ENCODE measurements around the gene GUCY1A1. TPM values are rescaled to one million over a fixed set of nuclear protein-coding genes. Genes with fewer than 3 reads are reported as not detected.

Gene GUCY1A1
- total RNA-seq, 3 donors from 2014 or later (not counting 1 experiment from before 2014, with no cell fraction given) = 4.1 to 7.4 (median 5.2) TPM

DNA sequence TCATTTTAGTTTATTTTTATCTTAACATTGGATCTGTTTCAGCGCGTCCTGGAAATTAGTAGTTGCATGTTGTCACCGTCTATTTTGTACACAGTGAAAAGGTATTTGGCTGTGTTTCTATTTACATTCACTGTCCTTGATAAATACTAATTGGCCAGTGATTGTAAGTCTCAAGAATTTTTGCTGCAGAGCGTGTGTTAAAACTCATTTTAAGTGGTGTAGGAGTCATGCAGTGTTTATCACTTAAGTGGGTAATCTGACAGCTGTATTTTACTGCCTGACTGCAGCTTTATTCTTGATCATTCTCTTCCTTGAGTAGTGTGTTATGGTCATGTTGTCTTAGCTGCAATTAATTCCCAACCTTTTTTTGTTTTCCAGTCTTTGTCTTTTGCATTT lies 9.8 kb downstream of the GUCY1A1 start:
- H3K4me3 Mint-ChIP-seq = peak overlapping the region; percentile 82
- peak overlapping the region; percentile 12 for H3K27ac ChIP-seq (ENCODE audit: low read length)
- peak overlapping the region; percentile 68 to 87 for H3K27ac Mint-ChIP-seq
- intact Hi-C loops (cut with micrococcal nuclease) = no loop called here
- no peaks in the 10 kb centered on the region for H3K36me3 Mint-ChIP-seq
- WGBS (ENCODE audit: insufficient coverage) = 27% methylated on average over 2 of the region's 4 CpGs
- DNase-seq = no peak
- TF ChIP-seq, protein P1, sequence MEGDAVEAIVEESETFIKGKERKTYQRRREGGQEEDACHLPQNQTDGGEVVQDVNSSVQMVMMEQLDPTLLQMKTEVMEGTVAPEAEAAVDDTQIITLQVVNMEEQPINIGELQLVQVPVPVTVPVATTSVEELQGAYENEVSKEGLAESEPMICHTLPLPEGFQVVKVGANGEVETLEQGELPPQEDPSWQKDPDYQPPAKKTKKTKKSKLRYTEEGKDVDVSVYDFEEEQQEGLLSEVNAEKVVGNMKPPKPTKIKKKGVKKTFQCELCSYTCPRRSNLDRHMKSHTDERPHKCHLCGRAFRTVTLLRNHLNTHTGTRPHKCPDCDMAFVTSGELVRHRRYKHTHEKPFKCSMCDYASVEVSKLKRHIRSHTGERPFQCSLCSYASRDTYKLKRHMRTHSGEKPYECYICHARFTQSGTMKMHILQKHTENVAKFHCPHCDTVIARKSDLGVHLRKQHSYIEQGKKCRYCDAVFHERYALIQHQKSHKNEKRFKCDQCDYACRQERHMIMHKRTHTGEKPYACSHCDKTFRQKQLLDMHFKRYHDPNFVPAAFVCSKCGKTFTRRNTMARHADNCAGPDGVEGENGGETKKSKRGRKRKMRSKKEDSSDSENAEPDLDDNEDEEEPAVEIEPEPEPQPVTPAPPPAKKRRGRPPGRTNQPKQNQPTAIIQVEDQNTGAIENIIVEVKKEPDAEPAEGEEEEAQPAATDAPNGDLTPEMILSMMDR (IDR thresholded peaks at IDR 0.05) = no peak
- no peaks in the 10 kb centered on the region for H3K9me3 ChIP-seq (ENCODE audit: control insufficient read depth, insufficient read depth, low read length)
- H3K27me3 ChIP-seq (ENCODE audit: control insufficient read depth, insufficient read depth, low read length) = no peaks in the 10 kb centered on the region
- no peaks in the 10 kb centered on the region for H3K4me1 ChIP-seq (ENCODE audit: control insufficient read depth, insufficient read depth, low read length)
- H3K4me3 ChIP-seq (ENCODE audit: low read length) = no peak overlapping the region
- H3K4me1 Mint-ChIP-seq = peaks cover 15 to 16% of the 10 kb centered on the region in 2 donors
- H3K36me3 ChIP-seq (ENCODE audit: control insufficient read depth, insufficient read depth, low read length) = no peaks in the 10 kb centered on the region
- ATAC-seq = peak in 1 of 3 donors; percentile 39
- no peaks in the 10 kb centered on the region for H3K9me3 Mint-ChIP-seq
- H3K27me3 Mint-ChIP-seq (ENCODE audit: low read depth in 2 of 2) = peaks cover 0 to 7% of the 10 kb centered on the region in 2 donors

DNA sequence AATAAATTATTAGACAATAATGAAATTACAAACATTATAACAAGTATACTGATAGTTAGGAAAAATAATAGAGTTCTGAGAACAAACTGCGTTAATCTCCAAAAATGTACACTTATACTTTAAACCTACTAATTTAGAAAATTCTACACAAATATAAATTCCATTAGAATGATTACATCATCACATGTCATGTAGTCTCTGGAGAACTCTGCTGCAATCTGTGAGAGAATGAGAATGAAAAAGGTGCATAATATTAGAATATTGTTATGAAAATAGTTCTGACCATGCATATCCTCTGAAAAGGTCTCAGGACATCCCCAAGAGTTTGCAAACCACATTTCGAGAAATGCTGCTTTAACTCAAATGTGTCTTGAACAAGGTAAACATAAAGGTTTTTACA lies 11.4 kb downstream of the GUCY1A1 start:
- intact Hi-C loops (cut with micrococcal nuclease) = no loop called here
- H3K36me3 Mint-ChIP-seq = no peaks in the 10 kb centered on the region
- no CpG with 5 or more reads among the region's 2 CpGs for WGBS (ENCODE audit: insufficient coverage)
- H3K4me1 Mint-ChIP-seq = peaks cover 15 to 16% of the 10 kb centered on the region in 2 donors
- H3K27ac Mint-ChIP-seq = no peak overlapping the region
- TF ChIP-seq, protein P1 (IDR thresholded peaks at IDR 0.05) = no peak
- no peaks in the 10 kb centered on the region for H3K9me3 ChIP-seq (ENCODE audit: control insufficient read depth, insufficient read depth, low read length)
- no peak overlapping the region for H3K27ac ChIP-seq (ENCODE audit: low read length)
- no peak overlapping the region for H3K4me3 ChIP-seq (ENCODE audit: low read length)
- ATAC-seq = no peak
- H3K4me1 ChIP-seq (ENCODE audit: control insufficient read depth, insufficient read depth, low read length) = no peaks in the 10 kb centered on the region
- no peaks in the 10 kb centered on the region for H3K36me3 ChIP-seq (ENCODE audit: control insufficient read depth, insufficient read depth, low read length)
- H3K4me3 Mint-ChIP-seq = no peak overlapping the region
- no peaks in the 10 kb centered on the region for H3K9me3 Mint-ChIP-seq
- H3K27me3 Mint-ChIP-seq (ENCODE audit: low read depth in 2 of 2) = peaks cover 0 to 2% of the 10 kb centered on the region in 2 donors
- no peak for DNase-seq
- no peaks in the 10 kb centered on the region for H3K27me3 ChIP-seq (ENCODE audit: control insufficient read depth, insufficient read depth, low read length)

DNA sequence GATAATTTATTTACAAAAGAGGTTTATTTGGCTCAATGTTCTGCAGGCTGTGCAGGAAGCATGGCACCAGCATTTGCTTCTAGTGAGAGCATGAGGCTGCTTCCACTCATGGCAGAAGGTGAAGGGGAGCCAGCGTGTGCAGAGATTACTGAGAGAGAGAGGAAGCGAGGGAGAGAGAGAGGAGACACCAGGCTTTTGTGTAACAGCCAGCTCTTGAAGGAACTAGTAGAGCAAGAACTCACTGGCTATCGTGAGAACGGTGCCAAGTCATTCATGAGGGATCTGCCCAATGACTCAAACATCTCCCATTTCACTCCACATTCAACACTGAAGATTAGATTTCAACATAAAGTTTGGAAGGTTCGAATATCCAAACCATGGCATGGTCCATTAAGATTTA lies 12.7 kb downstream of the GUCY1A1 start:
- no peaks in the 10 kb centered on the region for H3K36me3 Mint-ChIP-seq
- 84% methylated on average over 4 of the region's 5 CpGs for WGBS (ENCODE audit: insufficient coverage)
- no peaks in the 10 kb centered on the region for H3K36me3 ChIP-seq (ENCODE audit: control insufficient read depth, insufficient read depth, low read length)
- H3K9me3 Mint-ChIP-seq = no peaks in the 10 kb centered on the region
- DNase-seq (no peak), ATAC-seq (no peak)
- no peaks in the 10 kb centered on the region for H3K4me1 ChIP-seq (ENCODE audit: control insufficient read depth, insufficient read depth, low read length)
- H3K27ac ChIP-seq (ENCODE audit: low read length) = no peak overlapping the region
- no peak overlapping the region for H3K4me3 ChIP-seq (ENCODE audit: low read length)
- no peaks in the 10 kb centered on the region for H3K27me3 ChIP-seq (ENCODE audit: control insufficient read depth, insufficient read depth, low read length)
- intact Hi-C loops (cut with micrococcal nuclease) = no loop called here
- H3K4me3 Mint-ChIP-seq = no peak overlapping the region
- no peaks in the 10 kb centered on the region for H3K9me3 ChIP-seq (ENCODE audit: control insufficient read depth, insufficient read depth, low read length)
- H3K4me1 Mint-ChIP-seq = peaks cover 15 to 16% of the 10 kb centered on the region in 2 donors
- H3K27me3 Mint-ChIP-seq (ENCODE audit: low read depth in 2 of 2) = no peaks in the 10 kb centered on the region
- H3K27ac Mint-ChIP-seq = no peak overlapping the region
- TF ChIP-seq, protein P1 (IDR thresholded peaks at IDR 0.05) = no peak

DNA sequence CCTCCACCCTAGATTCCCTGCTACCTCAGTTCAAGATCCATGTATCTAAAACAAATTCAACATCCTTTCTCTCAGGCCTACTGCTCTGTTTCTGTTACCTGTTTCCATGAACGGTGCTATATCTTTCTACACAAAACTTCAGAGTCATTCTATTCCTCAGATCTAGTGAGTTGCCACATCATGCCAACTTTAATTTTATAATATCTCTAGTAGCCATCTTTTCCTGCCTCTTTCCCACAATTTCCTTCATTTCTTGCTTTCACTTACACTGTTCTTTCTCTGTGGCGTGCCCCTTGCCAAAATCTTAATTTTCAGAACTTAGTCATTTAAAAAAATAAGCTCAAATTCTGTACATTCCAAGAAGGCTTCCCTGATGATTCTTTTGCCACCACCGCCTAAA lies 15.2 kb downstream of the GUCY1A1 start:
- Mint-ChIP-seq H3K4me3 (no peak overlapping the region), H3K27me3 (ENCODE audit: low read depth in 2 of 2) (no peaks in the 10 kb centered on the region), H3K36me3 (no peaks in the 10 kb centered on the region), H3K4me1 (peaks cover 2 to 4% of the 10 kb centered on the region in 2 donors), H3K9me3 (no peaks in the 10 kb centered on the region), H3K27ac (no peak overlapping the region)
- H3K36me3 ChIP-seq (ENCODE audit: control insufficient read depth, insufficient read depth, low read length) = no peaks in the 10 kb centered on the region
- H3K4me1 ChIP-seq (ENCODE audit: control insufficient read depth, insufficient read depth, low read length) = no peaks in the 10 kb centered on the region
- intact Hi-C loops (cut with micrococcal nuclease) = no loop called here
- DNase-seq (no peak), ATAC-seq (no peak)
- WGBS (ENCODE audit: insufficient coverage) = 35% methylated on average over 3 of the region's 3 CpGs
- TF ChIP-seq, protein P1 (IDR thresholded peaks at IDR 0.05) = no peak
- no peaks in the 10 kb centered on the region for H3K9me3 ChIP-seq (ENCODE audit: control insufficient read depth, insufficient read depth, low read length)
- H3K27ac ChIP-seq (ENCODE audit: low read length) = no peak overlapping the region
- no peak overlapping the region for H3K4me3 ChIP-seq (ENCODE audit: low read length)
- H3K27me3 ChIP-seq (ENCODE audit: control insufficient read depth, insufficient read depth, low read length) = no peaks in the 10 kb centered on the region

Measured in natural killer cell (primary cell).